Measurements from ENCODE around the gene ADCYAP1R1. TPM values are rescaled to one million over a fixed set of nuclear protein-coding genes. Genes with fewer than 3 reads are reported as not detected.

Gene ADCYAP1R1
- polyA plus RNA-seq, 3 donors, result not detected

DNA sequence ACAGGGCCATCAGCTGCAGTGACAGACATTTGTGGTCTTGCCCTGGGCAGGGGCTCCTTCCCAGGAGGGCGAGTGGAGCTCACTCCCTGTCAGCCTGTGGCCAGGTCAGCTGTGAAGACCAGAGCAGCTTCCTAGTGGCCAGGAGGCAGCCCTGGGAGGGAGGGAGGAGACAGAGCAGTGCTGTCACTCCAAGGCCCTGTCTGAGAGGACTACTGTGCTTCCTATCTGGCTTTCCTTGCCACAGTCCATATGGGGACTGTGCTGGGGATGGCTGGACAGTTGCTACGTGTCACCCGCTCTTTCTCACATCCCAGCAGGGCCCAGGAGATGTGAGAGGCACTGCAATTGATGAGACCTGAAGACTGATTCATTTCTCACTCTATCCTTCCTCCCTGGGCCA lies 15.2 kb upstream of the ADCYAP1R1 start:
- H3K36me3 Mint-ChIP-seq, result no peaks in the 10 kb centered on the region
- Histone ChIP-seq H3K4me2 (replicated peaks; ENCODE audit: extremely low read depth, low read length, poor library complexity, severe bottlenecking) (no peak overlapping the region), H4K20me1 (ENCODE audit: insufficient read depth, low read length) (no peaks in the 10 kb centered on the region), H3K79me2 (ENCODE audit: insufficient read depth, low read length) (no peaks in the 10 kb centered on the region), H3K4me3 (replicated peaks in 1 of 3; ENCODE audit: low read depth in 2 of 3, low read length in 3 of 3) (no peak overlapping the region), H3K27ac (ENCODE audit: low read depth in 1 of 2, low read length in 2 of 2) (no peak overlapping the region), H2AFZ (ENCODE audit: insufficient read depth, low read depth, low read length, poor library complexity, severe bottlenecking) (no peak overlapping the region), H3K27me3 (ENCODE audit: control insufficient read depth in 2 of 2, insufficient read depth in 2 of 2, low read length in 2 of 2) (no peaks in the 10 kb centered on the region), H3K9ac (ENCODE audit: insufficient read depth, low read length, poor library complexity, severe bottlenecking) (no peak overlapping the region), H3K4me1 (ENCODE audit: control insufficient read depth in 1 of 2, insufficient read depth in 2 of 2, low read length in 2 of 2) (no peaks in the 10 kb centered on the region), H3K9me3 (replicated peaks in 1 of 2; ENCODE audit: control insufficient read depth in 1 of 2, insufficient read depth in 1 of 2, low read length in 2 of 2) (no peaks in the 10 kb centered on the region), H3K36me3 (replicated peaks in 1 of 2; ENCODE audit: control insufficient read depth in 1 of 2, insufficient read depth in 2 of 2, low read length in 2 of 2) (no peaks in the 10 kb centered on the region)
- 72% methylated on average over 2 of the region's 3 CpGs for WGBS (ENCODE audit: insufficient coverage)
- DNase-seq, result no peak
- H3K4me3 Mint-ChIP-seq, result no peak overlapping the region
- H3K27me3 Mint-ChIP-seq (ENCODE audit: low read depth in 3 of 3), result peaks cover 3 to 27% (median 12%) of the 10 kb centered on the region in 3 donors
- intact Hi-C loops (cut with micrococcal nuclease), result no loop called here
- H3K27ac Mint-ChIP-seq, result no peak overlapping the region
- H3K4me1 Mint-ChIP-seq, result no peaks in the 10 kb centered on the region
- H3K9me3 Mint-ChIP-seq, result peaks cover 0 to 10% (median 0%) of the 10 kb centered on the region in 7 donors
- TF ChIP-seq, protein P1, sequence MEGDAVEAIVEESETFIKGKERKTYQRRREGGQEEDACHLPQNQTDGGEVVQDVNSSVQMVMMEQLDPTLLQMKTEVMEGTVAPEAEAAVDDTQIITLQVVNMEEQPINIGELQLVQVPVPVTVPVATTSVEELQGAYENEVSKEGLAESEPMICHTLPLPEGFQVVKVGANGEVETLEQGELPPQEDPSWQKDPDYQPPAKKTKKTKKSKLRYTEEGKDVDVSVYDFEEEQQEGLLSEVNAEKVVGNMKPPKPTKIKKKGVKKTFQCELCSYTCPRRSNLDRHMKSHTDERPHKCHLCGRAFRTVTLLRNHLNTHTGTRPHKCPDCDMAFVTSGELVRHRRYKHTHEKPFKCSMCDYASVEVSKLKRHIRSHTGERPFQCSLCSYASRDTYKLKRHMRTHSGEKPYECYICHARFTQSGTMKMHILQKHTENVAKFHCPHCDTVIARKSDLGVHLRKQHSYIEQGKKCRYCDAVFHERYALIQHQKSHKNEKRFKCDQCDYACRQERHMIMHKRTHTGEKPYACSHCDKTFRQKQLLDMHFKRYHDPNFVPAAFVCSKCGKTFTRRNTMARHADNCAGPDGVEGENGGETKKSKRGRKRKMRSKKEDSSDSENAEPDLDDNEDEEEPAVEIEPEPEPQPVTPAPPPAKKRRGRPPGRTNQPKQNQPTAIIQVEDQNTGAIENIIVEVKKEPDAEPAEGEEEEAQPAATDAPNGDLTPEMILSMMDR (IDR thresholded peaks at IDR 0.05), result no peak

DNA sequence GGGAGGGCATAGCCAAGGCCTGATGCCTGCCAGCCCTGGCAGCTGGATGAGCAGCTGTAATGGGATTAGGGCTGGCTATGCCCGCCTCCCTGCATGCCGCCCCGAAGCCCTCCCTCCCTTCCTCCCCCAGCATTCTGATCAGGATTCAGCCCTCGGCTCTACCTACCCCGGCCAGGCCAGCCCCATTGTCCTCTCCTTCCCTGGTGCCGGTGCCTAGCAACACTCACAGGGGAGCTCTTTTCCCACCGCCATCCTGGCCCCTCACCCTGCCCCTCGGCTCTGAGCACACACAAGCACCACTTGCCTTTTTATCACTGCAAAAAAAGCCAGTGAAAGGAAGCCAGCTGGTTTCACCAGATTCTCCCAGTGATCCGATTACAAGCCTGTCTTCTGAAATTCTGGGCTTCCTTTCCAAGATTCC lies 9.0 kb upstream of the ADCYAP1R1 start:
- no peaks in the 10 kb centered on the region for H3K4me1 ChIP-seq (ENCODE audit: control insufficient read depth in 1 of 2, insufficient read depth in 2 of 2, low read length in 2 of 2)
- Mint-ChIP-seq H3K36me3 (no peaks in the 10 kb centered on the region), H3K27me3 (ENCODE audit: low read depth in 3 of 3) (peaks cover 13 to 32% (median 14%) of the 10 kb centered on the region in 3 donors), H3K4me3 (no peak overlapping the region), H3K27ac (no peak overlapping the region), H3K4me1 (no peaks in the 10 kb centered on the region), H3K9me3 (peaks cover 0 to 2% (median 0%) of the 10 kb centered on the region in 7 donors)
- peaks cover 0 to 10% of the 10 kb centered on the region in 2 donors for H3K27me3 ChIP-seq (ENCODE audit: control insufficient read depth in 2 of 2, insufficient read depth in 2 of 2, low read length in 2 of 2)
- 43% methylated on average over 6 of the region's 9 CpGs for WGBS (ENCODE audit: insufficient coverage)
- no peaks in the 10 kb centered on the region for H4K20me1 ChIP-seq (ENCODE audit: insufficient read depth, low read length)
- no peak overlapping the region for H3K4me2 ChIP-seq (replicated peaks; ENCODE audit: extremely low read depth, low read length, poor library complexity, severe bottlenecking)
- no peaks in the 10 kb centered on the region for H3K36me3 ChIP-seq (replicated peaks in 1 of 2; ENCODE audit: control insufficient read depth in 1 of 2, insufficient read depth in 2 of 2, low read length in 2 of 2)
- H3K9ac ChIP-seq (ENCODE audit: insufficient read depth, low read length, poor library complexity, severe bottlenecking), result no peak overlapping the region
- DNase-seq, result no peak
- TF ChIP-seq, protein P1 (IDR thresholded peaks at IDR 0.05), result no peak
- H3K27ac ChIP-seq (ENCODE audit: low read depth in 1 of 2, low read length in 2 of 2), result no peak overlapping the region
- no peak overlapping the region for H3K4me3 ChIP-seq (replicated peaks in 1 of 3; ENCODE audit: low read depth in 2 of 3, low read length in 3 of 3)
- H3K9me3 ChIP-seq (replicated peaks in 1 of 2; ENCODE audit: control insufficient read depth in 1 of 2, insufficient read depth in 1 of 2, low read length in 2 of 2), result no peaks in the 10 kb centered on the region
- no peak overlapping the region for H2AFZ ChIP-seq (ENCODE audit: insufficient read depth, low read depth, low read length, poor library complexity, severe bottlenecking)
- no peaks in the 10 kb centered on the region for H3K79me2 ChIP-seq (ENCODE audit: insufficient read depth, low read length)
- intact Hi-C loops (cut with micrococcal nuclease), result no loop called here
